ENCODE data around the gene SP110. TPM values are rescaled to one million over a fixed set of nuclear protein-coding genes. Genes with fewer than 3 reads are reported as not detected.

Gene SP110
- total RNA-seq, 4 donors from 2014 or later, result 22.0 to 26.7 (median 23.8) TPM

GRCh38 chr2:230209422-230210051, 10.2 kb downstream of the SP110 start:
- H3K27ac ChIP-seq, result no peak overlapping the region
- H3K36me3 ChIP-seq, result peaks cover 0 to 98% (median 54%) of the 10 kb centered on the region in 3 donors
- no peak for DNase-seq (ENCODE audit: low spot score in 2 of 2)
- H3K27me3 ChIP-seq, result no peaks in the 10 kb centered on the region
- TF ChIP-seq CTCF (IDR thresholded peaks at IDR 0.05), result no peak
- TF ChIP-seq POLR2A (IDR thresholded peaks at IDR 0.05), result no peak
- no peak for TF ChIP-seq EP300 (IDR thresholded peaks at IDR 0.05)
- no peaks in the 10 kb centered on the region for H3K4me1 ChIP-seq
- H3K9me3 ChIP-seq, result no peaks in the 10 kb centered on the region
- WGBS, 2 donors, result 93 to 94% methylated on average over 1 of the region's 1 CpG
- H3K4me3 ChIP-seq, result no peak overlapping the region

GRCh38 chr2:230208576-230208975, 11.2 kb downstream of the SP110 start:
- no peaks in the 10 kb centered on the region for H3K4me1 ChIP-seq
- no peak overlapping the region for H3K27ac ChIP-seq
- H3K36me3 ChIP-seq, result peaks cover 0 to 98% (median 51%) of the 10 kb centered on the region in 3 donors
- H3K27me3 ChIP-seq, result no peaks in the 10 kb centered on the region
- no peaks in the 10 kb centered on the region for H3K9me3 ChIP-seq
- DNase-seq (ENCODE audit: low spot score in 2 of 2), result no peak
- TF ChIP-seq EP300 (IDR thresholded peaks at IDR 0.05) (no peak), POLR2A (IDR thresholded peaks at IDR 0.05) (no peak), CTCF (IDR thresholded peaks at IDR 0.05) (no peak)
- H3K4me3 ChIP-seq, result no peak overlapping the region

GRCh38 chr2:230205721-230206120, 14.1 kb downstream of the SP110 start:
- TF ChIP-seq CTCF (IDR thresholded peaks at IDR 0.05) (no peak), POLR2A (IDR thresholded peaks at IDR 0.05) (no peak), EP300 (IDR thresholded peaks at IDR 0.05) (no peak)
- 86 to 96% methylated on average over 2 of the region's 2 CpGs for WGBS, 2 donors
- H3K27ac ChIP-seq, result no peak overlapping the region
- H3K27me3 ChIP-seq, result no peaks in the 10 kb centered on the region
- H3K4me3 ChIP-seq, result no peak overlapping the region
- DNase-seq (ENCODE audit: low spot score in 2 of 2), result no peak
- H3K9me3 ChIP-seq, result peaks cover 0 to 6% (median 0%) of the 10 kb centered on the region in 4 donors
- H3K4me1 ChIP-seq, result no peaks in the 10 kb centered on the region
- peaks cover 0 to 98% (median 32%) of the 10 kb centered on the region in 3 donors for H3K36me3 ChIP-seq

- no peak overlapping the region for H3K27ac ChIP-seq
- WGBS, 2 donors, result 81 to 82% methylated on average over 1 of the region's 1 CpG
- no peak for DNase-seq (ENCODE audit: low spot score in 2 of 2)
- TF ChIP-seq EP300 (IDR thresholded peaks at IDR 0.05) (no peak), POLR2A (IDR thresholded peaks at IDR 0.05) (no peak), CTCF (IDR thresholded peaks at IDR 0.05) (no peak)
- no peaks in the 10 kb centered on the region for H3K27me3 ChIP-seq
- no peak overlapping the region for H3K4me3 ChIP-seq
- H3K4me1 ChIP-seq, result no peaks in the 10 kb centered on the region
- H3K9me3 ChIP-seq, result peaks cover 0 to 6% (median 0%) of the 10 kb centered on the region in 4 donors
- H3K36me3 ChIP-seq, result peaks cover 3 to 98% (median 32%) of the 10 kb centered on the region in 3 donors
Measured at GRCh38 chr2:230205034-230205433, 14.8 kb downstream of the SP110 start.

GRCh38 chr2:230203110-230203676, 16.6 kb downstream of the SP110 start:
- no peak for DNase-seq (ENCODE audit: low spot score in 2 of 2)
- Histone ChIP-seq H3K27ac (no peak overlapping the region), H3K36me3 (peaks cover 3 to 98% (median 35%) of the 10 kb centered on the region in 3 donors), H3K27me3 (no peaks in the 10 kb centered on the region), H3K4me1 (no peaks in the 10 kb centered on the region), H3K4me3 (no peak overlapping the region), H3K9me3 (peaks cover 0 to 11% (median 0%) of the 10 kb centered on the region in 4 donors)
- no peak for TF ChIP-seq CTCF (IDR thresholded peaks at IDR 0.05)
- no peak for TF ChIP-seq EP300 (IDR thresholded peaks at IDR 0.05)
- no peak for TF ChIP-seq POLR2A (IDR thresholded peaks at IDR 0.05)
- WGBS, 2 donors, result 88 to 91% methylated on average over 15 of the region's 15 CpGs
